Measurements from ENCODE around the gene ERCC5.

ERCC5 gene

DNA sequence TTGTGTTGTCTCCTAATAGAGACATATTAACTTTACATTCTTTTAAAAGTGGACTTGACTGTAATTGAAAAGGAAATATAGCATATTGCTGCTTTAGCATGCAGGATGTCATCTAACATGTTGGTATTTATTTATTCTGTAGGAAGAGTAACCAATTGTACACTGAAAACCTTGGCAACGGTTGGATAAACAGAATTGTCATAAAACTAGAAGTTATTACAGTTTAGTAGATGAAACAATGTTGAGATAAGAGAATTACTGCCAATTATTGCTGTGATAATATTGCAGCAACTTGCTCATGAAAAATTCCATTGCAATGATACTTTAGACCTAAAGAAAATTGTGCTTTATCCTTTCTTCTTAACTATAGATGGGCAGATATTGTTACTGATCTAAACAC, 7.6 kb upstream of the ERCC5 start:
- in situ Hi-C loops (cut with HindIII; ENCODE audit: low pct_ligation_motif_present, low pct_unique_long_range_greater_than_20kb, low sequenced_read_pairs) = no loop called here
- no peak for DNase-seq

DNA sequence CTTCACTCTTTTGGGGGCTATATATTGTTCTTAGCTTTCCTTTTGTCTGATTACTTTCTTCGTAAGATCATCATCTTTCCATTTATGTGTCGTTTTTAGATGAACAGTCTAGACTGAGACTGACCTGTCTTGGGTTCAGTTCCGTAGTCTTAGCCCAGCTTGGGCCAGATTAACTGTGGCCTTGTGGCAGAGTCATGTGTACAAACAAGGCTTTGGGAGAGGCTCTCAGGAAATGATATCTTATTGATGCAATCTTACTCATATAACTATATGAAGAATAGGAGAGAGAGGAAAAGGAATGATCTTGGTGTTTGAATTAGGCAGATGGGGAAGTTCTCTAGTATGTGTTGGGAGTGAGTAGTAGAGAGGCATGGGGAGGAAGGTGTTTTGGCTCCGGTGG, 6.8 kb upstream of the ERCC5 start:
- in situ Hi-C loops (cut with HindIII; ENCODE audit: low pct_ligation_motif_present, low pct_unique_long_range_greater_than_20kb, low sequenced_read_pairs) = no loop called here
- no peak for DNase-seq

DNA sequence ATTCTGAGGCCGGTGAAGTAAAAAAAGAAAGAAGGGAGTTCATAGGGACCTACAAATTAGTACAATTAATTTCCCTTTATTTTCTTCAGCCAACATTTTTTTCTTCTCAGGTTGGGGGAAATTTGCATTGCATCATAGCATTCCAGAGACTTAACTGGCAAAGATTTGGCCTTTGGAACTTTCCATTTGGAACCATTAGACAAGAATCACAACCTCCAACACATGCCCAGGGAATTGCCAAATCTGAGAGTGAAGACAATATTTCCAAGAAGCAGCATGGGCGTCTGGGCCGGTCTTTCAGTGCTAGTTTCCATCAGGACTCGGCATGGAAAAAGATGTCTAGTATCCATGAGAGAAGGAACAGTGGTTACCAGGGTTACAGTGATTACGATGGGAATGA, 6.4 kb upstream of the ERCC5 start:
- DNase-seq = no peak
- in situ Hi-C loops (cut with HindIII; ENCODE audit: low pct_ligation_motif_present, low pct_unique_long_range_greater_than_20kb, low sequenced_read_pairs) = no loop called here

DNA sequence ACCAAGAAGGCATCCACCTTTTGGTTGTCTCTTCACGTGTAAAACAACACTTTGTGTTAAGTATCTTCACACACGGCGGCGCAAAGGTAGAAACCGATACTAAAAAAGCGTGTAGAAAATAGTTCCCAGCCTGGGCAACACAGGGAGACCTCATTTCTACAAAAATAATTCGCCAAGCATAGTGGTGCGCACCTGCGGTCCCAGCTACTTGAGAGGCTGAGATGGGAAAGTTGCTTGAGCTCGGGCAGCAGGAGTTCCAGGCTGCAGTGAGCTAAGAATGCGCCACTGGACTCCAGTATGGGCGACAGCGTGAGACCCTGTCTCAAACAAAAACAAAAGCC, 573 bp upstream of the ERCC5 start:
- no peak for DNase-seq
- in situ Hi-C loops (cut with HindIII; ENCODE audit: low pct_ligation_motif_present, low pct_unique_long_range_greater_than_20kb, low sequenced_read_pairs) = no loop called here

DNA sequence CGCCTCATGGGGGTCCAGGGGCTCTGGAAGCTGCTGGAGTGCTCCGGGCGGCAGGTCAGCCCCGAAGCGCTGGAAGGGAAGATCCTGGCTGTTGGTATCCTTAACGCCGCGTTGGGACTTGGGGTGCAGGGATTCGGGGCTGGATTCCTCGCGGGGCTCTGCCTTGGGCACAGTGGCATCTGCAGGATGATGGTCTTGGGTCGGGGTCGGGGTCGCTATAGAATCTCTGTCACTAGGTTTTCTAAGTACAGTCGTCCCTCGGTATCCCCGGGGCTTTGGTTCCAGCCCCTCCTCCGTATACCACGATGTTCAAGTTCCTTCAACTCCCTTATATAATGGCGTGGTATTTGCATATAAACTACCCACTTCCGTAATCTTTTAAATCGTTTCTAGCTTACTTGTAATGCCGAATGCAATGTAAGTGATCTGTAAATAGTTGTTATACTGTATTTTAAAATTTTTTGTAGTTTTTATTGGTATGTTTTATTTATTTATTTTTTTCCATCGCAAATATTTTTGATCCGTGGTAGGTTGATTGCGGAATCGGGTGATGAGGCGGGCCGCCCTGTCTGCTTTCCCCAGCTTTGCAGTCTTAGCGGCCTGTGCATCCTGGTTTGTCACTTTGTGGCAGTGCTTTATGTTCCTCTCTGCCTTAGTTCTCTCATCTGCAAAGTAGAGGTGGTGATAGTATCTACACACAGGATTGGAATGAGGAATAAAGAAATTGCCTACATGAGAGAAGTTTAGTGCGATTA, 606 bp downstream of the ERCC5 start:
- in situ Hi-C loops (cut with HindIII; ENCODE audit: low pct_ligation_motif_present, low pct_unique_long_range_greater_than_20kb, low sequenced_read_pairs) = no loop called here
- peak; percentile 31 for DNase-seq

DNA sequence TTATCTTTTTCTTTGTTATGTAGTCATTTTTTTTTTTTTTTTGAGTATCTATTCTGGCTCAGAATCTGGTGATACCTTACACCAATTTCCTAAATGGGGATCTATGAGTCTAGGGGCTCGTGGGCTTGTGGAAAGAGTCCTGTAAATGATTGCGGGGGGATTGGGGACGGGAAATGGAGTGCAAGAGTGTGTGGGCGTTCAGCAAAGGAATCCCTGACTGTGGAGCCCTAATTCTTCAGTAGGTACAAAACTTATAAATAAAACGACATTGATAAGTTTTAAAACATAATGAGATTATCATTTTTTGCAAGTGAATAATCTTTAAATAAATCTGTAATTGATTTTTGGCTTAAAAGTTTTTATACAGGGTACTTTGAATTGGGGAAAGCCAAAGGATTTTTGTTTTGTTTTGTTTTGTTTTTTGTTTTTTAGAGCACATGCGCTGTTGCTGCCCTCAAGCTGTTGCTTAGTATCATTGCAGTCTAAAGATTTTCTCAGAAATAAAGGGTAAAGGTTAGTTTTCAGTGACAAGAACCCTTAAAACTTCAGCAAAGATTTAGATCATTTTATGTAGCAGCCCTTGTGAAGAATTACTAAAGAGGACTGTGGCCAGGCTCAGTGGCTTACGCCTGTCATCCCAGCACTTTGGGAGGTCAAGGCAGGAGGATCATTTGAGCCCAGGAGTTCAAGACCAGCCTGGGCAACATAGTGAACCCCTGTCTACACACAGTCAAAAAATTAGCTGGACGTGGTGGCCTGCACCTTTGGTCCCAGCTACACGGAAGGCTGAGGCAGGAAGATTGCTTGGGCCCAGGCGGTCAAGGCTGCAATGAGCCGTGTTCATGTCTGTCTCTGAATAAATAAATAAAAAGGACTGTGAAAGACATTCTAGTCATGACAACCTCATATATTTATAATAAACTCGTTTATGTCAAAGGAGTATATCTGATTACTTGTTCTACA, 1.7 kb downstream of the ERCC5 start:
- DNase-seq = peak; percentile 47
- in situ Hi-C loops (cut with HindIII; ENCODE audit: low pct_ligation_motif_present, low pct_unique_long_range_greater_than_20kb, low sequenced_read_pairs) = no loop called here

DNA sequence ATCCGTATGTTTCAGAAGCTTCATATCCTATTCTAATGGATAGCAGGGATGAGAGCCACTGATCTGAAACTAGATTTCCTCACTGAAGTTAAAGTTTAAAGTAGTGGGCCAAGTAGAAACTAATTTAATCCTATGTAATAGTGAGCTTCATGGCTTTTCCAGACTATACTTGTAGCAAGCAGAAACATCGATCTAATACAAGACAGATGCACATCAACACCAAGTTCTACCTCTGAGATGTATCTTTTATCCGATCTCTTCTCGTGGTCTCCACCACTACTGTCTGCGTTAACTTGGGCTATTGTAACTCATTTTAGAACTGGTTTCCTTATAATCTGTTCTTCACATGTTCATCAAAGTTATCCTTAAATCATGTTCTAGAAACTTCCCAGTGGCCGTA, 3.1 kb downstream of the ERCC5 start:
- in situ Hi-C loops (cut with HindIII; ENCODE audit: low pct_ligation_motif_present, low pct_unique_long_range_greater_than_20kb, low sequenced_read_pairs) = no loop called here
- DNase-seq = no peak

DNA sequence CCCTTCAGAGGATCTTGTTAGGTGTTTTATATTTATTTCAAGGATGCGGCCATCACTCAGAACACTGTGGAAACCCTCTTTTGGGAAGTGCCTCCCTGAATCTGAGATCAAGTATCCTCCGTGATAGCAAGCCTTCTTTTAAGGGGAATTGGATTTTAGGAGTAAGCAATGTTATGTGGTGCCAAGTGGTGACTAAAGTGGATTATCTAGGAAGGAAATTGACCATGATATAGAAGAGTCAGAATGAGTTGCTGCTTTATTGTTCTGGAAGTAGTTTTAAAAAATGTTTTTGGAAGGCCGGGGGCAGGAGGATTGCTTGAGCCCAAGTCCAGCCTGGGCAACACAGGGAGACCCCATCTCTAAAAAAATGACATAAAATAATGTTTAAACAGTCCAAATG, 6.7 kb downstream of the ERCC5 start:
- no peak for DNase-seq
- in situ Hi-C loops (cut with HindIII; ENCODE audit: low pct_ligation_motif_present, low pct_unique_long_range_greater_than_20kb, low sequenced_read_pairs) = no loop called here

DNA sequence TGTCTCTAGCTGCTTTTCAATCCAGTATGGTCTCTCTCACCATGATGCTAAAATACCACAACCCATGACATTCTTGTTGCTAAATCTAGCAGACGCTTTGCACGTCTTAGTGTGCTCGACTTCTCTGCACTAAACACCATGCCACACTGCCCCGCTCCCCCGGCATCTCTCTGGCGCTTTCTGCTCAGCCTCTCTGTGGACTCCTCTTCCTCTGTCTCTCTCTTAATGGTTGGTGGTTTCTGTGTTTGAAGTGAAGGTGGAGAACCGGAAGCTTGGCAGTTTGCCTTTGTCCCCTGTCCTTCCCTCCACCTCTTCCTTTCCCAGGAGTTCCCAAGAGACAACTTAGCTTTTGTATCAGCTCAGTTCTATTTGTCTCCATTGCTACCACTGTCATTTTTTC, 8.8 kb downstream of the ERCC5 start:
- in situ Hi-C loops (cut with HindIII; ENCODE audit: low pct_ligation_motif_present, low pct_unique_long_range_greater_than_20kb, low sequenced_read_pairs) = no loop called here

DNA sequence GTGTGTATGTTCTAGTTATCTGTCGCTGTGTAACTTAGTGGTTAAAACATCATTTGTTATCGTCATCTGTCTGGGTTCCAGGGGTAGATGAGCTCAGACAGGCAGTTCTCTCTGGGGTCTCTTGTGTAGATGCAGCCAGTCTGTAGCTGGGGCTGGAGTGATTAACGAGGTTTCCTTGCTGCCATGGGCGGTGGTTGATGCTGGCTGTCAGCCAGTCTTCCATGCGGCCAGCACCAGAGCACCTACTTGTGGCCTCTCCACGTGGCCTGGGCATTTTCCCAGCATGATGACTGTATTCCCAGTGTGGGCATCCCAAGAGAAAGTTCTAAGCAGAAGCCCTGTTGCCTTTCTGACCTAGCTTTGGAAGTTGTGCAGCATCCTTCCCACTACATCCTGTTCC, 10.7 kb downstream of the ERCC5 start:
- no peak for DNase-seq
- in situ Hi-C loops (cut with HindIII; ENCODE audit: low pct_ligation_motif_present, low pct_unique_long_range_greater_than_20kb, low sequenced_read_pairs) = no loop called here

More for the DNA sequence above, 8.8 kb downstream of the ERCC5 start:
- no peak for DNase-seq

DNA sequence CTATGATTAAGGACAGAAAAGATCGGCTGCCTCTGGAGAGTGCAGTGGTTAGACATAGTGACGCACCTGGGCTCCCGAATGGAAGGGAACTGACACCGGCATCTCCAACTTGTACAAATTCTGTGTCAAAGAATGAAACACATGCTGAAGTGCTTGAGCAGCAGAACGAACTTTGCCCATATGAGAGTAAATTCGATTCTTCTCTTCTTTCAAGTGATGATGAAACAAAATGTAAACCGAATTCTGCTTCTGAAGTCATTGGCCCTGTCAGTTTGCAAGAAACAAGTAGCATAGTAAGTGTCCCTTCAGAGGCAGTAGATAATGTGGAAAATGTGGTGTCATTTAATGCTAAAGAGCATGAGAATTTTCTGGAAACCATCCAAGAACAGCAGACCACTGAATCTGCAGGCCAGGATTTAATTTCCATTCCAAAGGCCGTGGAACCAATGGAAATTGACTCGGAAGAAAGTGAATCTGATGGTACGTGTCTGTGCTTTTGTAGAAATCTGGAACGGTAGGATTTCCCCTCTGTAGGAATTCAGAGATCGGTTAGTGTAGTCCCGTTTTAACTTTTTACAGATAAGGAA, 16.9 kb downstream of the ERCC5 start:
- in situ Hi-C loops (cut with HindIII; ENCODE audit: low pct_ligation_motif_present, low pct_unique_long_range_greater_than_20kb, low sequenced_read_pairs) = no loop called here

DNA sequence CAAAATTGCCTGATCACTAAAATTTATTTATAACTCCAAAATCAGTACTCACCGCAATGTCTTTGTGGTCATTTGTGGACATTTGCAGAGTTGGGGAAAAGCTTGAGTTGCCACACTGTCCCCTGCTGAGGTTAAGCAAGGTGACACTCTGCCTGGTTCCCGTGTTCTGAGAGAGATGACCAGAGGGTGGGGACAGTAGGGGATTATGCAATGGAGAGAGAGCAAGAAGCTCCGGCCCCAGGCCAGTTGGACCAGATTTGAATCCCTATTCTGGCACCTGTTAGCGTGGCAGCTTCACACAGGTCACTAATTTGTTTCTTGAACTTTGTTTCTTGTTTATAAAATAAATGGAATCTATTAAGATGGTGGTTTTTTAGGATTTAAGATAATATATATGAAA, 17.8 kb downstream of the ERCC5 start:
- DNase-seq = no peak
- in situ Hi-C loops (cut with HindIII; ENCODE audit: low pct_ligation_motif_present, low pct_unique_long_range_greater_than_20kb, low sequenced_read_pairs) = no loop called here

More for the DNA sequence above, 16.9 kb downstream of the ERCC5 start:
- DNase-seq = no peak

DNA sequence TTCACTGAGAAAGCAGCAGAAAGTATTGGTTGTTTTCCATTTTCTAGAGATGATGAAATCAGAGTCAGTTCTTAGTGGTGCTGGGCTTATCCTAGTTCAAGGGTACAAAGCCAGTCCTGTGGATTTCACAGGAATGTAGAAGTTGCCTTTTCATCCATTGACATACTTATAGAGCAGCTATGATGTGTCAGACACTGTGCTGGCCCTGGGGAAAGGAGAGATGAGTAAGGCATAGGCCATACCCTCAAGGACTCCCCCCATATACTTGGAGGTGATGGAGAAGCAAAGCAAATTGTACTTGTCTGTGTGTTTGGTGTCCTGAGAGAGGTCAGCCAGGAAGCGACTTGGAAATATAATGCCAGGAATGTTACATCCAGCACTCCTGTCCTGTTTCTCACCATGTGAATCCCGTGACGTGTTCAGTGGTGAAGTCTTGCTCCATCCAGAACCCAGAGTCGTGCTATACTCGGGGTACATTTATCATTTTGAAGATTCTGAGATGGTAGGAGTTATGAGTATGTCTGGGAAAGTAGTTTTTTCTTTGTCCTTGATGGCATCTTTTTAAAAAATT, 22.6 kb downstream of the ERCC5 start:
- DNase-seq = no peak

DNA sequence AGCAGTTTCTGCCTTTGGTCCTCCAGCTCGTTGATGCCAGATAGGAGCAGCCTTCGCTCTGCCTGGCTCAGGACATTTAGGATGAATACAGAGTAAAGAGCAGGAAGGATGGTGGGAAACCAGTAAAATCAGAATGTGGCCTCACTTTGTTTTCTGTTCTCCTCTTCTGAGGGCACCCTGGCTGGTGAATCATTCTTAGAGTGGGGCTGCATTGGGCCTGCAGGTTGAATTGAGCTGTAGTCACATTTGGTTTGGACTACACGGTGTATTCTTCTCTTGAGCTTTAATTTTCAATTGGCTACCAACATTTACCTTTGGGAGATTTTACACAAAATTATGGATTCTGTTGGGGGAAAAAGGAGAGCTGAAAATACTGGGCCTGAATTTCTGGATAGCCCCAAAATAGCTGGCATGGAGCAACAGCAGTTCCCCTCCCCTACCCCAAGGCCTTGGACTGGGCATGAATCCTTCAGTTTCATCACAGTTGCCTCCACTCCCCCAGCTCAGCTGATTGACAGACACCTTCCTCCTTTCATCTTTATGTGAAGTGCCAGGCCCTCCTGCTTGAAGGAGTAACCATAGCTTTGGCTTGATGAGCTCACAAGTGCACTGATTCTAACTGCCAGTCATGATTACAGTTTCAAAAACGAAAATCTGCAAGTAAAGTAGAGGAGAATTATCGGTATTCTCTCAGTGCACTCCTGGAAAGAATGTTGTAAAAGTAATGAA, 24.3 kb downstream of the ERCC5 start:
- in situ Hi-C loops (cut with HindIII; ENCODE audit: low pct_ligation_motif_present, low pct_unique_long_range_greater_than_20kb, low sequenced_read_pairs) = no loop called here
- DNase-seq = no peak

More for the DNA sequence above, 22.6 kb downstream of the ERCC5 start:
- in situ Hi-C loops (cut with HindIII; ENCODE audit: low pct_ligation_motif_present, low pct_unique_long_range_greater_than_20kb, low sequenced_read_pairs) = no loop called here

DNA sequence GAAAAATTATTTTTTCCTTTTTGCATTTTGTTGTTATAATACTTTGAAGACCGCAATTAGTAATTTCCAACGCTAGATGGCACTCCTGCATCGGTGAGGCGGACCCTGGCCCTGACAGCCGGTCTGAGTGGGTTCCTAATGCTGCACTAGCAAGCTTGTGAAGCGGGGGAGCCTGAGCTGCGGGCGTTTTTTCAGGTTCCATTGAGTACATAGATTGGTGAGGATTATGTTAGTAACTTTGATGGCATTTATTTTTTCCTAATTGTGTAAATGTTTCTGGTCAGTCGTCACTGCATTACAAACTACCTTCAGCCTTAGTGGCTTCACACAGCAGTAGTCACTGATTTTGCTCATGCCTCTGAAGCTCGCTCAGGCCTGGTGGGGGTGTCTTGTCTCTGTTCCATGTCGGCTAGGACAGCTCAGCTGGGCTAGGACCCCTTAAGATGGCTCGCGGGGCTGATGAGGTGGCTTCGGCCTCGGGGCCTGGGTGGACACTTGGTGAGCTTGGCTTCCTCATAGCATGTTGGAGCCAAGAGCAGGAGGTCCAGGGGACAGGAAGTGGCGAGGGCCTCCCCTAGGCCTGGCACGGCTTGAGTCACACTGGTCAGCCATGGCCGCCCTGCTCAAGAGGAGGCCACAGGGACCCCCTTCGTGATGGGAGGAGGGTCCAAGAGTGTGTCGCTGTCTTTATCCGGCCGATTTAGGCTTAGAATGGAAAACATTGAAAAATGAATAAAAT, 25.0 kb downstream of the ERCC5 start:
- DNase-seq = peak; percentile 40
- in situ Hi-C loops (cut with HindIII; ENCODE audit: low pct_ligation_motif_present, low pct_unique_long_range_greater_than_20kb, low sequenced_read_pairs) = no loop called here

DNA sequence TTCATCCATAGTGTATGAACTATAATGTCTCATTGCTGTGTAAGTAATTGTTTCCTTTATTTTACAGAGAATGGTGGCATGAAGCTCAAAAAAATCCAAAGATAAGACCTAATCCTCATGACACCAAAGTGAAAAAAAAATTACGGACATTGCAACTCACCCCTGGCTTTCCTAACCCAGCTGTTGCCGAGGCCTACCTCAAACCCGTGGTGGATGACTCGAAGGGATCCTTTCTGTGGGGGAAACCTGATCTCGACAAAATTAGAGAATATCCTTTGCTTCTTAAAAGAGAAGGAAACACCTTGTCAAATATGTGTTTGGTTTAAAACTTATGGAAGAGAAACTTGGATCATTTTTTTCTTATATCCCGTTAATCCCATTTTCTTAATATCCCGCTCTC, 26.3 kb downstream of the ERCC5 start:
- in situ Hi-C loops (cut with HindIII; ENCODE audit: low pct_ligation_motif_present, low pct_unique_long_range_greater_than_20kb, low sequenced_read_pairs) = no loop called here
- no peak for DNase-seq

DNA sequence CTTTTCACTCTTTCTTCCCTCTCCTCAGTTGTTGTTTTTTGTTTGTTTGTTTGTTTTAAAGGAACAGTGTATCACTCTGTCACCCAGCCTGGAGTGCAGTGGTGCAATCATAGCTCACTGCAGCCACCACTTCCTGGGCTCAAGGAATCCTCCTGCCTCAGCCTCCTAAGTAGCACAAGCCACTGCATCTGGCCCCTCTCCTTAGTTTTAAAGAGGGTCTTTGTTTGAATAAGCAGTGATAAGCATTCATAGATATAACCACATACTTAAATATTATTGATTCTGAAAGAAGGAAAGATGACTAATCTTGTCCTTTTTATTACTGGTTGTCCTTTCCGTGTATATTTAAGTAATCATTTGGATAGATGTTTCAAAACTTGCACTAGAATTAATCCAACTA, 26.7 kb downstream of the ERCC5 start:
- DNase-seq = no peak
- in situ Hi-C loops (cut with HindIII; ENCODE audit: low pct_ligation_motif_present, low pct_unique_long_range_greater_than_20kb, low sequenced_read_pairs) = no loop called here

DNA sequence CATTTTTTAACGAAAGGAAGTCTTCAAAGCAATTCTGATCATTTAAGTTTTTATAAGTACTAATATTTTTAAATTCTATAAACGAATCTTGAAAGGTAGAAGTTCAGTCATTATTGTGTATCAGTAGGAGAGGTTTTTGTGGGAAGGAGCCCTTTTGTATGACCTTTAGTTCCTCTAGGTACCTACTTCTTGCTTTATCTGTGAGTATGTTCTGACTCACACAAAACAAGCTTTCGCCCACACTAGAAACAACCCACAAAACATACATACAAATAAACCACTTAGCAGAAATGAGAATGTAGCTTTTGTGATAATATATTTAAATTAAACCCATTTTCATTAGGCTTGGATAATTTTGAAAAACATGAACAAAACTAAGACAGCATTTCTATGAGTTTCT, 27.8 kb downstream of the ERCC5 start:
- no peak for DNase-seq
- in situ Hi-C loops (cut with HindIII; ENCODE audit: low pct_ligation_motif_present, low pct_unique_long_range_greater_than_20kb, low sequenced_read_pairs) = no loop called here

Data from ACHN (cell line).